ENCODE data around the gene CDK15.

GRCh38 chr2:201866643-201867473 lies 60.5 kb downstream of the CDK15 start:
- TF ChIP-seq EZH2 (IDR thresholded peaks at IDR 0.05; ENCODE audit: low read depth) (no peak), CTCF (conservative IDR thresholded peaks at IDR 0.05) (no peak)

Measured in PC-9 (cell line).